HCT116 (cell line): Measurements from ENCODE around the gene COL26A1. TPM values are rescaled to one million over a fixed set of nuclear protein-coding genes. Genes with fewer than 3 reads are reported as not detected.
"Not testable (repeated sequence)": the region's sequence is repeated elsewhere in the genome, so short reads cannot be mapped to it uniquely, and the experiment has no call there.

Source experiments
- ATAC-seq: fragments of 200-7000 bp; cut with Tn5 transposase; 2 replicates; pipeline ENCODE4 v1.9.1; 2020; ENCODE audit warnings: mild to moderate bottlenecking, moderate library complexity
- BruUV-seq: library from RNA; stranded (reverse); fragments of 400-500 nt; replicated peaks from 2 replicates; lab custom pipeline; 2021; lab: Mats Ljungman, UMichigan
- CTCF ChIA-PET: fragments of 300-600 bp; sonication (Branson Sonifier 250); formaldehyde crosslinking; loops from one replicate; lab custom pipeline; 2021; ENCODE audit warnings: antibody characterized with exemption; lab: Charles Lee
- POLR2A ChIA-PET: fragments of 300-600, 350-600 bp; sonication (Branson Sonifier 250); formaldehyde crosslinking; loops from one replicate; lab custom pipeline; 2021; ENCODE audit warnings: antibody characterized with exemption; lab: Charles Lee
- RAD21 ChIA-PET, 2 experiments: fragments of 300-600 bp; sonication (Branson Sonifier 250); formaldehyde crosslinking; loops; one replicate each; lab custom pipeline; 2023; ENCODE audit warnings: low total read pairs in 2 of 2; ENCODE audit not compliant: uncharacterized antibody in 2 of 2, unreplicated experiment in 2 of 2, low non-redundant PET in 1 of 2; lab: Charles Lee
- DNase-seq: peaks from one replicate; pipeline ENCODE4 v3.0.0-alpha.2; 2010; ENCODE audit warnings: low read depth, low spot score
- H2AFZ ChIP-seq: fragments of 200-600 bp; shearing (Covaris generic), sonication (generic); 2 replicates; pipeline ENCODE4 v1.6.1; 2017; ENCODE audit warnings: low read depth, mixed run types, mixed read lengths, antibody characterized with exemption, low read length; ENCODE audit not compliant: poor library complexity, severe bottlenecking
- H3K27ac ChIP-seq: 2 replicates; pipeline ENCODE4 v1.5.1; 2012; ENCODE audit warnings: low read depth, low read length
- H3K27me3 ChIP-seq: fragments of 200-600 bp; sonication (generic); 2 replicates; pipeline ENCODE4 v1.6.1; 2016; ENCODE audit warnings: mixed run types, low read length, mixed read lengths; ENCODE audit not compliant: insufficient read depth
- H3K36me3 ChIP-seq, 2 experiments: fragments of 200-500 bp in 1 of 2; fragments of 200-600 bp in 1 of 2; sonication (Bioruptor generic) in 1 of 2; sonication (generic) in 1 of 2; 2 replicates each; pipeline versions ENCODE4 v1.5.1 to v1.6.1; 2014 to 2016; ENCODE audit warnings: low read length in 2 of 2, inconsistent platforms in 1 of 2, mixed read lengths in 1 of 2, mixed run types in 1 of 2; ENCODE audit not compliant: insufficient read depth in 2 of 2, control insufficient read depth in 1 of 2
- H3K4me1 ChIP-seq, 2 experiments: fragments of 200-600 bp in 1 of 2; sonication (generic) in 1 of 2; 2 replicates each; pipeline versions ENCODE4 v1.5.1 to v1.6.1; 2012 to 2017; ENCODE audit warnings: low read length in 2 of 2, inconsistent platforms in 1 of 2, mild to moderate bottlenecking in 1 of 2, mixed read lengths in 1 of 2, mixed run types in 1 of 2, moderate library complexity in 1 of 2; ENCODE audit not compliant: insufficient read depth in 2 of 2, control insufficient read depth in 1 of 2
- H3K4me2 ChIP-seq: fragments of 200-600 bp; sonication (generic); 2 replicates; pipeline ENCODE4 v1.6.1; 2017; ENCODE audit warnings: mixed run types, low read length, mixed read lengths
- H3K4me3 ChIP-seq, 2 experiments: fragments of 200-600 bp in 1 of 2; sonication (generic) in 1 of 2; replicated peaks in 1 of 2; 2 replicates each; pipeline ENCODE4 v1.5.1; 2011 to 2016; ENCODE audit warnings: low read length in 2 of 2, control low read depth in 1 of 2, low read depth in 1 of 2, mild to moderate bottlenecking in 1 of 2, mixed read lengths in 1 of 2, mixed run types in 1 of 2
- H3K79me2 ChIP-seq: fragments of 200-600 bp; sonication (generic); 2 replicates; pipeline ENCODE4 v1.6.1; 2017; ENCODE audit warnings: mild to moderate bottlenecking, mixed run types, low read length, moderate library complexity, mixed read lengths; ENCODE audit not compliant: insufficient read depth
- H3K9ac ChIP-seq: fragments of 200-600 bp; sonication (generic); 2 replicates; pipeline ENCODE4 v1.6.1; 2016; ENCODE audit warnings: low read length, mixed read lengths
- H3K9me2 ChIP-seq: fragments of 200-600 bp; sonication (generic), shearing (Covaris generic); 2 replicates; pipeline ENCODE4 v1.6.1; 2017; ENCODE audit warnings: mixed run types, mild to moderate bottlenecking, moderate library complexity; ENCODE audit not compliant: insufficient read depth
- H3K9me3 ChIP-seq, 2 experiments: fragments of 200-500 bp in 1 of 2; fragments of 200-600 bp in 1 of 2; sonication (Bioruptor generic) in 1 of 2; sonication (generic) in 1 of 2; 2 replicates each; pipeline ENCODE4 v1.6.1; 2014 to 2017; ENCODE audit warnings: low read length in 2 of 2, mixed read lengths in 2 of 2, inconsistent platforms in 1 of 2, low read depth in 1 of 2, mild to moderate bottlenecking in 1 of 2, mixed run types in 1 of 2, moderate library complexity in 1 of 2; ENCODE audit not compliant: control insufficient read depth in 1 of 2, insufficient read depth in 1 of 2
- H4K20me1 ChIP-seq: fragments of 200-600 bp; sonication (generic), shearing (Covaris generic); 2 replicates; pipeline ENCODE4 v1.6.1; 2017; ENCODE audit warnings: mixed run types, mild to moderate bottlenecking, moderate library complexity; ENCODE audit not compliant: insufficient read depth
- EGR1 ChIP-seq: IDR thresholded peaks from 2 replicates; pipeline ENCODE4 v1.6.1; 2012; ENCODE audit warnings: low read depth
- ELF1 ChIP-seq: IDR thresholded peaks from 2 replicates; pipeline ENCODE4 v1.6.1; 2012; ENCODE audit warnings: low read depth, borderline replicate concordance
- EZH2 ChIP-seq: fragments of 200-600 bp; sonication (generic); IDR thresholded peaks from 2 replicates; pipeline ENCODE4 v1.6.1; 2017; ENCODE audit warnings: antibody characterized with exemption, mixed run types
- EZH2phosphoT487 ChIP-seq: fragments of 200-600 bp; IDR thresholded peaks from 2 replicates; pipeline ENCODE4 v1.6.1; 2018; ENCODE audit warnings: antibody characterized with exemption, borderline replicate concordance
- FOSL1 ChIP-seq: IDR thresholded peaks from 2 replicates; pipeline ENCODE4 v1.6.1; 2012; ENCODE audit warnings: low read depth
- MAX ChIP-seq: IDR thresholded peaks from 2 replicates; pipeline ENCODE4 v1.6.1; 2012
- POLR2AphosphoS5 ChIP-seq: IDR thresholded peaks from 2 replicates; pipeline ENCODE4 v1.6.1; 2011; ENCODE audit warnings: mild to moderate bottlenecking, low read depth, low read length, moderate library complexity
- RAD21 ChIP-seq: IDR thresholded peaks from 2 replicates; pipeline ENCODE4 v1.6.1; 2012; ENCODE audit warnings: low read depth, mild to moderate bottlenecking
- TCF7L2 ChIP-seq: IDR thresholded peaks from 2 replicates; pipeline ENCODE4 v1.7.0; 2011; ENCODE audit warnings: borderline replicate concordance, inconsistent platforms; ENCODE audit not compliant: insufficient read depth, insufficient read length; ENCODE audit errors: extremely low read depth
- YY1 ChIP-seq: IDR thresholded peaks from 2 replicates; pipeline ENCODE4 v1.6.1; 2011; ENCODE audit warnings: low read length, low read depth, moderate library complexity, mild to moderate bottlenecking; ENCODE audit not compliant: insufficient replicate concordance; ENCODE audit errors: extremely low read depth
- ZFX ChIP-seq: fragments of 450-650 bp; IDR thresholded peaks from 2 replicates; pipeline ENCODE4 v1.6.1; 2017
- intact Hi-C: fragments of 100-400 bp; cut with micrococcal nuclease; formaldehyde crosslinking; loops from 2 replicates; pipeline ENCODE4 v1.10.0; 2022
- total RNA-seq: library from RNA; stranded (reverse); gene quantifications from one replicate; pipeline ENCODE4 v1.2.1, GENCODE V29; 2021; ENCODE audit not compliant: unreplicated experiment
- TF ChIP-seq, protein P1 (sequence below): IDR thresholded peaks from 2 replicates; pipeline ENCODE4 v1.6.1; 2012; ENCODE audit warnings: low read depth

COL26A1 gene
- total RNA-seq, 1 experiment from 2014 or later, result 0.27 TPM

GRCh38 chr7:101486056-101486432 is 123.4 kb downstream of the COL26A1 start:
- H4K20me1 ChIP-seq, H3K27ac ChIP-seq, DNase-seq, H3K4me2 ChIP-seq, POLR2A ChIA-PET, H3K4me3 ChIP-seq, CTCF ChIA-PET, H3K79me2 ChIP-seq, BruUV-seq, RAD21 ChIA-PET, H3K4me1 ChIP-seq, H3K9ac ChIP-seq, ATAC-seq, intact Hi-C loops, H3K9me2 ChIP-seq, H3K36me3 ChIP-seq, H3K9me3 ChIP-seq, H3K27me3 ChIP-seq, H2AFZ ChIP-seq: not testable (repeated sequence)

DNA sequence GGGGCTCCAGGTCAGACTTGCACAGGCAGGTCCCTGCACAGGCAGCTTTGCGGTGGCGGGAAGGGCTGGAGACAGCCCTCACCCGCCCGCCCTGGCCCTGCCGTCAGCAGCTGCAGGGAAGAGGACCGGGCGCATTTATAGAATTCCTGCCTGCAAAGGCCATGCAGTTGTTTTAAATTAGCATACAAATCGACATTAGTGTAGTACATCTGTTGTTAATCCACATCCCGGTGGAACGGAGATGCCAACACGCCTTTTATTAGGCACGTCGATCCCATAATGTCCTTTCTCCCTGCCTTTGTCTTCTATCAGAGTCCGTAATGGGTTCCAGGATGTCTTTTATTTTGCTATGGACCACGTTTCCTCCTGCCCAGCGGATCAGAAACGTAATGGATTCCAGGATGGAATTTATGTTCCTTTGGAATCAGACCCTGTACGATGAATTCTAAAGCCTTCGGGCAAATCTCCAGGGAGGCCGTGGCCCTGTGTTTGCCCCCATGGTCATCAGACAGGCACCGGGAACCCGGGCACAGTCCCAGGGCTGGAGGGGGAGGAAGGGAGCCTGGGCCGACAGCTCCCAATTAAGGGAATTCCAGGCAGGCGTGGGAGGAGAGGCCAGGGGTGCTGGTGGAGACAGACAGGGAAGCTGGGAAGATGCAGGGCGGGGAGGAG is 123.9 kb downstream of the COL26A1 start:
- intact Hi-C loops, result no loop called here
- Histone ChIP-seq H3K27me3 (peaks cover 7% of the 10 kb centered on the region; the same call in 1 of the 2 replicates), H3K4me2 (no peak overlapping the region), H3K9me2 (no peaks in the 10 kb centered on the region), H3K36me3 (no peaks in the 10 kb centered on the region), H3K9me3 (no peaks in the 10 kb centered on the region), H3K4me1 (peaks cover 0 to 3% of the 10 kb centered on the region in 2 experiments; a peak in 1 of 4 replicates), H3K27ac (no peak overlapping the region), H2AFZ (no peak overlapping the region), H3K4me3 (no peak overlapping the region), H4K20me1 (no peaks in the 10 kb centered on the region), H3K79me2 (no peaks in the 10 kb centered on the region), H3K9ac (no peak overlapping the region)
- POLR2A ChIA-PET, result no interaction called here
- BruUV-seq, result no TSS peak
- RAD21 ChIA-PET, result no interaction called here
- no peak for DNase-seq
- TF ChIP-seq YY1 (no peak), TCF7L2 (no peak), ELF1 (no peak), ZFX (no peak), RAD21 (no peak), POLR2AphosphoS5 (no peak), MAX (no peak), FOSL1 (no peak), EZH2phosphoT487 (no peak), EGR1 (no peak), EZH2 (no peak)
- TF ChIP-seq, protein P1, sequence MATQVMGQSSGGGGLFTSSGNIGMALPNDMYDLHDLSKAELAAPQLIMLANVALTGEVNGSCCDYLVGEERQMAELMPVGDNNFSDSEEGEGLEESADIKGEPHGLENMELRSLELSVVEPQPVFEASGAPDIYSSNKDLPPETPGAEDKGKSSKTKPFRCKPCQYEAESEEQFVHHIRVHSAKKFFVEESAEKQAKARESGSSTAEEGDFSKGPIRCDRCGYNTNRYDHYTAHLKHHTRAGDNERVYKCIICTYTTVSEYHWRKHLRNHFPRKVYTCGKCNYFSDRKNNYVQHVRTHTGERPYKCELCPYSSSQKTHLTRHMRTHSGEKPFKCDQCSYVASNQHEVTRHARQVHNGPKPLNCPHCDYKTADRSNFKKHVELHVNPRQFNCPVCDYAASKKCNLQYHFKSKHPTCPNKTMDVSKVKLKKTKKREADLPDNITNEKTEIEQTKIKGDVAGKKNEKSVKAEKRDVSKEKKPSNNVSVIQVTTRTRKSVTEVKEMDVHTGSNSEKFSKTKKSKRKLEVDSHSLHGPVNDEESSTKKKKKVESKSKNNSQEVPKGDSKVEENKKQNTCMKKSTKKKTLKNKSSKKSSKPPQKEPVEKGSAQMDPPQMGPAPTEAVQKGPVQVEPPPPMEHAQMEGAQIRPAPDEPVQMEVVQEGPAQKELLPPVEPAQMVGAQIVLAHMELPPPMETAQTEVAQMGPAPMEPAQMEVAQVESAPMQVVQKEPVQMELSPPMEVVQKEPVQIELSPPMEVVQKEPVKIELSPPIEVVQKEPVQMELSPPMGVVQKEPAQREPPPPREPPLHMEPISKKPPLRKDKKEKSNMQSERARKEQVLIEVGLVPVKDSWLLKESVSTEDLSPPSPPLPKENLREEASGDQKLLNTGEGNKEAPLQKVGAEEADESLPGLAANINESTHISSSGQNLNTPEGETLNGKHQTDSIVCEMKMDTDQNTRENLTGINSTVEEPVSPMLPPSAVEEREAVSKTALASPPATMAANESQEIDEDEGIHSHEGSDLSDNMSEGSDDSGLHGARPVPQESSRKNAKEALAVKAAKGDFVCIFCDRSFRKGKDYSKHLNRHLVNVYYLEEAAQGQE, result no peak
- no peak for ATAC-seq
- CTCF ChIA-PET, result no interaction called here
